LNCaP clone FGC (cell line): ENCODE results near the gene KHSRP.

Experiments used
- DNase-seq: peaks from one replicate; pipeline ENCODE4 v3.0.0-alpha.2; 2011; ENCODE audit warnings: low read depth
- H3K4me3 ChIP-seq: 2 replicates; pipeline ENCODE4 v1.5.1; 2011; ENCODE audit warnings: mild to moderate bottlenecking, low read depth, low read length, control low read depth
- CTCF ChIP-seq: IDR thresholded peaks from 2 replicates; pipeline ENCODE4 v1.5.1; 2012; ENCODE audit warnings: mild to moderate bottlenecking; ENCODE audit not compliant: control insufficient read depth, insufficient read depth; ENCODE audit errors: extremely low read depth

The KHSRP gene

GRCh38 chr19:6392221-6393073 lies 32.2 kb downstream of the KHSRP start:
- peak overlapping the region; percentile 81 for H3K4me3 ChIP-seq
- TF ChIP-seq CTCF = no peak
- no peak for DNase-seq

- H3K4me3 ChIP-seq = no peak overlapping the region
- TF ChIP-seq CTCF = no peak
- DNase-seq = no peak
These were observed 37.2 kb downstream of the KHSRP start for GRCh38 chr19:6387372-6387771.

- no peak for TF ChIP-seq CTCF
- no peak for DNase-seq
- H3K4me3 ChIP-seq = no peak overlapping the region
These were observed 40.2 kb downstream of the KHSRP start for GRCh38 chr19:6384381-6384780.

GRCh38 chr19:6383188-6383587 lies 41.4 kb downstream of the KHSRP start:
- no peak for DNase-seq
- H3K4me3 ChIP-seq = no peak overlapping the region
- TF ChIP-seq CTCF = no peak

- no peak overlapping the region for H3K4me3 ChIP-seq
- DNase-seq = no peak
- TF ChIP-seq CTCF = no peak
These were observed 43.4 kb downstream of the KHSRP start for GRCh38 chr19:6381030-6381750.

GRCh38 chr19:6379744-6380143 lies 44.9 kb downstream of the KHSRP start:
- DNase-seq = no peak
- TF ChIP-seq CTCF = no peak

More at GRCh38 chr19:6379744-6380143, 44.9 kb downstream of the KHSRP start:
- H3K4me3 ChIP-seq = no peak overlapping the region
